GM12878 (cell line): Measurements from ENCODE around the gene MFAP2. TPM values are rescaled to one million over a fixed set of nuclear protein-coding genes. Genes with fewer than 3 reads are reported as not detected.

Experiments
- ATAC-seq: fragments of 200-7000 bp; cut with Tn5 transposase; 3 replicates; pipeline ENCODE4 v1.9.1; 2020; ENCODE audit warnings: mild to moderate bottlenecking, moderate library complexity
- BruUV-seq: library from RNA; stranded (reverse); fragments of 400-500 nt; replicated peaks from 2 replicates; lab custom pipeline; 2021; lab: Mats Ljungman, UMichigan
- CTCF ChIA-PET: fragments of 300-600 bp; sonication (Branson Sonifier 250); formaldehyde crosslinking; extraction: SDS; loops from one replicate; lab custom pipeline; 2021; ENCODE audit warnings: inconsistent platforms; lab: Yijun Ruan, JAX
- POLR2A ChIA-PET: fragments of 350-600 bp; formaldehyde crosslinking; extraction: SDS; loops from one replicate; lab custom pipeline; 2021; ENCODE audit warnings: inconsistent platforms; lab: Charles Lee
- RAD21 ChIA-PET: fragments of 300-600 bp; sonication (Branson Sonifier 250); formaldehyde crosslinking; loops from one replicate; lab custom pipeline; 2023; ENCODE audit warnings: antibody characterized with exemption; ENCODE audit not compliant: unreplicated experiment; lab: Charles Lee
- SMC1A ChIA-PET: fragments of 300-600 bp; sonication (Branson Sonifier 250); formaldehyde crosslinking; loops from one replicate; lab custom pipeline; 2023; ENCODE audit not compliant: unreplicated experiment, uncharacterized antibody; lab: Charles Lee
- DNase-seq: peaks from one replicate; pipeline ENCODE4 v3.0.0-alpha.2; 2011; ENCODE audit warnings: low read depth, low spot score
- FAIRE-seq: peaks from 3 replicates; lab custom pipeline; 2011; peaks lifted over from hg19 to GRCh38; lab: Jason Lieb, UNC
- H2AFZ ChIP-seq: 2 replicates; pipeline ENCODE4 v1.6.0; 2011; ENCODE audit warnings: low read depth, low read length, control low read depth; ENCODE audit not compliant: control insufficient read depth
- H3K27ac ChIP-seq: 2 replicates; pipeline ENCODE4 v1.5.1; 2011; ENCODE audit warnings: control low read depth; ENCODE audit not compliant: control insufficient read depth, insufficient read depth
- H3K27me3 ChIP-seq, 2 experiments: replicated peaks in 1 of 2; 2 replicates each; pipeline versions ENCODE4 v1.6.0 to v1.6.1; 2011; ENCODE audit warnings: low read length in 1 of 2; ENCODE audit not compliant: control insufficient read depth in 2 of 2, insufficient read depth in 2 of 2
- H3K36me3 ChIP-seq, 2 experiments: 2 replicates each; pipeline ENCODE4 v1.5.1; 2011; ENCODE audit warnings: low read length in 1 of 2; ENCODE audit not compliant: control insufficient read depth in 2 of 2, insufficient read depth in 2 of 2
- H3K4me1 ChIP-seq: 2 replicates; pipeline ENCODE4 v1.6.1; 2011; ENCODE audit warnings: mild to moderate bottlenecking, low read length, moderate library complexity, mixed read lengths; ENCODE audit not compliant: control insufficient read depth, insufficient read depth
- H3K4me2 ChIP-seq: 2 replicates; pipeline ENCODE4 v1.6.0; 2011; ENCODE audit warnings: control low read depth; ENCODE audit not compliant: control insufficient read depth, insufficient read depth
- H3K4me3 ChIP-seq: fragments of 200-600 bp; sonication (generic); 2 replicates; pipeline ENCODE4 v1.5.1; 2016
- H3K79me2 ChIP-seq: 2 replicates; pipeline ENCODE4 v1.6.0; 2011; ENCODE audit warnings: low read length; ENCODE audit not compliant: control insufficient read depth, insufficient read depth
- H3K9ac ChIP-seq: 2 replicates; pipeline ENCODE4 v1.8.0; 2011; ENCODE audit warnings: low read length, control low read depth, mixed read lengths; ENCODE audit not compliant: control insufficient read depth, insufficient read depth
- H3K9me3 ChIP-seq: replicated peaks from 3 replicates; pipeline ENCODE4 v1.5.1; 2011; ENCODE audit warnings: mild to moderate bottlenecking, low read length; ENCODE audit not compliant: control insufficient read depth, insufficient read depth
- H4K20me1 ChIP-seq: 2 replicates; pipeline ENCODE4 v1.6.0; 2011; ENCODE audit not compliant: control insufficient read depth, insufficient read depth
- CREB1 ChIP-seq: IDR thresholded peaks from 2 replicates; pipeline ENCODE4 v1.6.1; 2012; ENCODE audit warnings: low read depth, mild to moderate bottlenecking, inconsistent platforms
- ETV6 ChIP-seq, 2 experiments: fragments of 450-650 bp in 1 of 2; IDR thresholded peaks in 1 of 2; conservative IDR thresholded peaks in 1 of 2; 2 replicates each; pipeline ENCODE4 v1.6.1; 2014; ENCODE audit warnings: antibody characterized with exemption in 1 of 2, borderline replicate concordance in 1 of 2, low read depth in 1 of 2, mild to moderate bottlenecking in 1 of 2, moderate library complexity in 1 of 2
- HCFC1 ChIP-seq: fragments of 150-350 bp; IDR thresholded peaks from 2 replicates; pipeline ENCODE4 v1.6.1; 2014; ENCODE audit warnings: low read length
- IKZF2 ChIP-seq, 2 experiments: fragments of 450-650 bp; IDR thresholded peaks; 2 replicates each; pipeline ENCODE4 v1.6.1; 2017; ENCODE audit warnings: mild to moderate bottlenecking in 2 of 2, moderate library complexity in 2 of 2
- NBN ChIP-seq: fragments of 450-650 bp; IDR thresholded peaks from 2 replicates; pipeline ENCODE4 v1.6.1; 2016
- NR2C1 ChIP-seq: fragments of 450-650 bp; IDR thresholded peaks from 2 replicates; pipeline ENCODE4 v1.6.1; 2017; ENCODE audit warnings: antibody characterized with exemption, mild to moderate bottlenecking, moderate library complexity
- PAX8 ChIP-seq: fragments of 450-650 bp; IDR thresholded peaks from 2 replicates; pipeline ENCODE4 v1.6.1; 2017; ENCODE audit warnings: mild to moderate bottlenecking, moderate library complexity
- PML ChIP-seq: IDR thresholded peaks from 2 replicates; pipeline ENCODE4 v1.6.1; 2012; ENCODE audit warnings: low read length, inconsistent platforms
- SMAD1 ChIP-seq: fragments of 450-650 bp; IDR thresholded peaks from 2 replicates; pipeline ENCODE4 v1.6.1; 2018; ENCODE audit warnings: mild to moderate bottlenecking, low read depth; ENCODE audit not compliant: partially characterized antibody
- SP1 ChIP-seq: IDR thresholded peaks from one replicate; pipeline ENCODE4 v1.6.1; 2011; ENCODE audit warnings: low read depth, low read length
- ZBED1 ChIP-seq: IDR thresholded peaks from 2 replicates; pipeline ENCODE4 v1.6.1; 2016; ENCODE audit warnings: borderline replicate concordance
- ZSCAN29 ChIP-seq: fragments of 450-650 bp; IDR thresholded peaks from 2 replicates; pipeline ENCODE4 v1.6.1; 2017; ENCODE audit warnings: mild to moderate bottlenecking, moderate library complexity
- WGBS: methylation state at CpG from one replicate; pipeline ENCODE4 v1.1.6; 2016; ENCODE audit warnings: low lambda C conversion rate; ENCODE audit not compliant: insufficient replicate concordance, insufficient coverage; ENCODE audit errors: missing lambda C conversion rate; 5-methylcytosine and 5-hydroxymethylcytosine counted together
- in situ Hi-C: fragments of 300-500 bp; cut with MboI; formaldehyde crosslinking; loops from 9 replicates; pipeline ENCODE4 v1.14.3; 2018; ENCODE audit warnings: mixed read lengths
- intact Hi-C: fragments of 100-400 bp; cut with micrococcal nuclease; formaldehyde crosslinking; loops from one replicate; pipeline ENCODE4 v1.14.2; 2022; ENCODE audit not compliant: unreplicated experiment
- polyA plus RNA-seq, 11 experiments: library from polyadenylated mRNA; depleted of rRNA in 4 of 11; unstranded in 6 of 11; stranded (reverse) in 5 of 11; fragments of >200 nt; fragmentation: Nextera tagmentation in 4 of 11; fragmentation: Illumina TruSeq in 1 of 11; extraction: Ambion mirVana in 4 of 11; extraction: Trizol in 1 of 11; gene quantifications; 1 replicate in 1 of 11; 2 replicates in 10 of 11; pipeline versions ENCODE4 v1.2.1 to v1.2.3, GENCODE V29; 2011 to 2016; ENCODE audit warnings: inconsistent platforms in 2 of 11, missing spikeins in 2 of 11, low read depth in 1 of 11
- total RNA-seq, 4 experiments: library from RNA; depleted of rRNA in 3 of 4; stranded (reverse); fragments of >200 nt in 3 of 4; fragmentation: Illumina TruSeq in 1 of 4; extraction: Trizol in 1 of 4; gene quantifications; 2 replicates each; pipeline versions ENCODE4 v1.2.1 to v1.2.3, GENCODE V29; 2013 to 2021
- TF ChIP-seq, protein P1 (sequence below): fragments of 450-650 bp; IDR thresholded peaks from 2 replicates; pipeline ENCODE4 v1.6.1; 2016; ENCODE audit warnings: mild to moderate bottlenecking
- TF ChIP-seq, protein P2 (sequence below): IDR thresholded peaks from 2 replicates; pipeline ENCODE4 v1.6.1; 2011; ENCODE audit warnings: low read depth, mild to moderate bottlenecking, low read length, moderate library complexity, borderline replicate concordance; ENCODE audit errors: extremely low read depth

MFAP2 gene
- total and polyA plus RNA-seq, 10 of the 15 experiments (the other 5 are each of a cell fraction or from before 2014, with no cell fraction given), result 0.16 TPM; not detected in 9

DNA sequence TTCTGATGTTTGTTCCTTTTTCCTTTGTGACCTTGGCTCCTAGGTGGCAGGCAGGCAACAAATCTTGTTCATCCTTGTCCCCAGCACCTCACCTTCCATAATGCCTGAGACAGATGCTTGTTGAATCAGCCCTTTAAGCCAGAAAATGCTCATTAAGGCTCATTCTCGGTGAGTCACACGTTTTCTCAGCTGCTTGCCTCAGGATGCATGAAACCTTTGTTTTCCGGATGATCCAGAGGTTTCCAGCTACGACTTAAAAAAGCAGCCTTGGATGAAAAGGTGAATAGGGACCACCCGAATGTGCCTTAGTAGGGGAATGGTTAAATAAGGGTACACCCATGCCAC is 35.9 kb upstream of the MFAP2 start (continued):
- TF ChIP-seq NR2C1, result no peak
- TF ChIP-seq, all 136 proteins: peak for 0

GRCh38 chr1:17014671-17015567 is 34.5 kb upstream of the MFAP2 start:
- ChIA-PET RAD21 (interaction anchor here (0.6 kb wide), 1 partner anchor 624 kb away, joined by 3 read pairs; no protein-coding TSS in a partner anchor), POLR2A (no interaction called here), CTCF (interaction anchor here (0.6 to 2.0 kb wide), 3 partner anchors 31 to 394 kb away, joined by 3 to 6 read pairs (median 3); no protein-coding TSS in a partner anchor), SMC1A (interaction anchor here (1.2 to 1.9 kb wide), 2 partner anchors 8 to 127 kb away, joined by 3 to 8 read pairs; no protein-coding TSS in a partner anchor)
- TF ChIP-seq PAX8 (no peak), ZSCAN29 (no peak), IKZF2 (IDR thresholded peaks at IDR 0.05) (no peak), PML (no peak), CREB1 (no peak), ZBED1 (no peak), ETV6 (conservative IDR thresholded peaks at IDR 0.05 in 1 of 2, IDR thresholded peaks at IDR 0.05 in 1 of 2; ENCODE audit: borderline replicate concordance in 1 of 2, low read depth in 1 of 2) (no peak), SP1 (no peak), HCFC1 (no peak), NBN (no peak), SMAD1 (no peak)
- TF ChIP-seq, protein P1, sequence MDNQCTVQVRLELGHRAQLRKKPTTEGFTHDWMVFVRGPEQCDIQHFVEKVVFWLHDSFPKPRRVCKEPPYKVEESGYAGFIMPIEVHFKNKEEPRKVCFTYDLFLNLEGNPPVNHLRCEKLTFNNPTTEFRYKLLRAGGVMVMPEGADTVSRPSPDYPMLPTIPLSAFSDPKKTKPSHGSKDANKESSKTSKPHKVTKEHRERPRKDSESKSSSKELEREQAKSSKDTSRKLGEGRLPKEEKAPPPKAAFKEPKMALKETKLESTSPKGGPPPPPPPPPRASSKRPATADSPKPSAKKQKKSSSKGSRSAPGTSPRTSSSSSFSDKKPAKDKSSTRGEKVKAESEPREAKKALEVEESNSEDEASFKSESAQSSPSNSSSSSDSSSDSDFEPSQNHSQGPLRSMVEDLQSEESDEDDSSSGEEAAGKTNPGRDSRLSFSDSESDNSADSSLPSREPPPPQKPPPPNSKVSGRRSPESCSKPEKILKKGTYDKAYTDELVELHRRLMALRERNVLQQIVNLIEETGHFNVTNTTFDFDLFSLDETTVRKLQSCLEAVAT, result no peak
- TF ChIP-seq, protein P2, sequence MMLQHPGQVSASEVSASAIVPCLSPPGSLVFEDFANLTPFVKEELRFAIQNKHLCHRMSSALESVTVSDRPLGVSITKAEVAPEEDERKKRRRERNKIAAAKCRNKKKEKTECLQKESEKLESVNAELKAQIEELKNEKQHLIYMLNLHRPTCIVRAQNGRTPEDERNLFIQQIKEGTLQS, result no peak
- no peak overlapping the region for H3K27ac ChIP-seq
- H4K20me1 ChIP-seq, result no peaks in the 10 kb centered on the region
- peaks cover 2% of the 10 kb centered on the region for H3K79me2 ChIP-seq
- no peak for FAIRE-seq
- BruUV-seq, result no TSS peak
- H3K9me3 ChIP-seq, result no peaks in the 10 kb centered on the region
- no peak for DNase-seq
- no peak overlapping the region for H3K9ac ChIP-seq
- peaks cover 33% of the 10 kb centered on the region for H3K4me1 ChIP-seq
- peaks cover 4 to 12% of the 10 kb centered on the region in 2 experiments for H3K36me3 ChIP-seq
- ATAC-seq, result no peak
- no peak overlapping the region for H3K4me3 ChIP-seq
- 65% methylated on average over 10 of the region's 10 CpGs for WGBS
- no peaks in the 10 kb centered on the region for H3K27me3 ChIP-seq
- intact Hi-C loops (no loop called here), in situ Hi-C loops (no loop called here)
- no peak overlapping the region for H2AFZ ChIP-seq
- no peak overlapping the region for H3K4me2 ChIP-seq
